Common myeloid progenitor, CD34-positive (primary cell): Measurements from ENCODE around the gene KMT2B.
A peak's percentile ranks its signal among the peaks of the same experiment; 100 is the strongest.

Experiments used
- CTCF ChIA-PET: fragments of 350-600 bp; sonication (Branson Sonifier 250); formaldehyde crosslinking; loops from one replicate; lab custom pipeline; 2021; ENCODE audit warnings: antibody characterized with exemption; lab: Charles Lee
- POLR2A ChIA-PET: fragments of 350-600 bp; sonication (Branson Sonifier 250); formaldehyde crosslinking; loops from one replicate; lab custom pipeline; 2021; ENCODE audit warnings: antibody characterized with exemption; lab: Charles Lee
- DNase-seq, 3 donors: peaks; one replicate each; pipeline versions ENCODE4 v3.0.0 to v3.0.0-alpha.2; 2013
- H3K27ac ChIP-seq, 2 experiments: 1 replicate in 1 of 2; 2 replicates in 1 of 2; pipeline ENCODE4 v1.7.0; 2013; ENCODE audit warnings: inconsistent platforms in 2 of 2, low read length in 2 of 2, mild to moderate bottlenecking in 2 of 2, low read depth in 1 of 2, moderate library complexity in 1 of 2; ENCODE audit not compliant: severe bottlenecking in 2 of 2, insufficient read depth in 1 of 2, poor library complexity in 1 of 2
- H3K27me3 ChIP-seq, 5 experiments: replicated peaks in 2 of 5; 1 replicate in 3 of 5; 2 replicates in 2 of 5; pipeline versions ENCODE4 v1.6.1 to v1.7.0; 2013; ENCODE audit warnings: low read length in 4 of 5, mild to moderate bottlenecking in 2 of 5, moderate library complexity in 2 of 5, inconsistent platforms in 1 of 5; ENCODE audit not compliant: insufficient read depth in 5 of 5, control insufficient read depth in 4 of 5
- H3K36me3 ChIP-seq, 4 experiments: 1 replicate in 2 of 4; 2 replicates in 2 of 4; pipeline versions ENCODE4 v1.6.1 to v1.7.0; 2013; ENCODE audit warnings: low read length in 3 of 4, control low read depth in 1 of 4, mild to moderate bottlenecking in 1 of 4; ENCODE audit not compliant: control insufficient read depth in 4 of 4, insufficient read depth in 4 of 4
- H3K4me1 ChIP-seq, 4 experiments: 1 replicate in 3 of 4; 2 replicates in 1 of 4; pipeline versions ENCODE4 v1.6.1 to v1.7.1; 2013; ENCODE audit warnings: low read length in 3 of 4, mild to moderate bottlenecking in 3 of 4, control low read depth in 1 of 4, inconsistent platforms in 1 of 4, moderate library complexity in 1 of 4; ENCODE audit not compliant: control insufficient read depth in 4 of 4, insufficient read depth in 4 of 4; ENCODE audit errors: control extremely low read depth in 1 of 4
- H3K4me3 ChIP-seq, 7 experiments: 1 replicate in 4 of 7; 2 replicates in 3 of 7; pipeline versions ENCODE4 v1.5.1 to v1.7.0; 2013; ENCODE audit warnings: mild to moderate bottlenecking in 7 of 7, low read length in 6 of 7, moderate library complexity in 6 of 7, inconsistent platforms in 2 of 7, low read depth in 2 of 7, control low read depth in 1 of 7; ENCODE audit not compliant: insufficient read depth in 4 of 7, control insufficient read depth in 1 of 7; ENCODE audit errors: extremely low read depth in 1 of 7
- H3K9me3 ChIP-seq, 5 experiments: 1 replicate in 4 of 5; 2 replicates in 1 of 5; pipeline versions ENCODE4 v1.6.1 to v1.7.1; 2013; ENCODE audit warnings: low read length in 4 of 5, mild to moderate bottlenecking in 2 of 5, inconsistent platforms in 1 of 5, low read depth in 1 of 5, moderate library complexity in 1 of 5; ENCODE audit not compliant: control insufficient read depth in 4 of 5, insufficient read depth in 2 of 5; ENCODE audit errors: control extremely low read depth in 1 of 5
- WGBS: methylation state at CpG from one replicate; pipeline ENCODE4 v1.1.5; 2013; ENCODE audit not compliant: insufficient coverage; 5-methylcytosine and 5-hydroxymethylcytosine counted together

KMT2B gene

DNA sequence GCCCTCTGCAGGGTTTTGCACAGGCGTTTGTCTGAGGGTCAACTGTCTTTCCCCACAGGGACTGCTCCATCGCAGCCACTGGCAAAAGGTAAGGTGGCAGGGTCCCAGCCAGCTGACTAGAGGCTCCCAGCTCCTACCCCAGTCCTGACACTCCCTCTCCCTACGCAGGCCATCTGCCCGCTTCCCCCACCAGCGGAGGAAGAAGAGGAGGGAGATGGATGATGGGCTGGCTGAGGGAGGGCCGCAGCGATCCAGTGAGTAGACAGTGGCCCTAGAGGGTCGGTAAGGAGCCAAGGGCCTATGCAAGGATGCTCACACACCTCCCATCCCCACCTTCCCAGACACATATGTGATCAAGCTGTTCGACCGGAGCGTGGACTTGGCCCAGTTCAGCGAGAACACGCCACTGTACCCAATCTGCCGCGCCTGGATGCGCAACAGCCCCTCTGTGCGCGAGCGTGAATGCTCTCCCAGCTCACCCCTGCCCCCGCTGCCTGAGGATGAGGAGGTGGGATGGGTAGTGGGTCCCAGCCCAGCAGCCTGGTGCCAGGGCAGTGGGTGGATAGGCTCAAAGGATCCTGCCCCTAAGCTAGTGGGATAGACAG is 35.0 kb downstream of the KMT2B start:
- H3K4me3 ChIP-seq: no peak overlapping the region
- WGBS: 95% methylated on average over 10 of the region's 20 CpGs
- CTCF ChIA-PET: interaction anchor here (0.6 kb wide), 1 partner anchor 9 kb away, joined by 4 read pairs; no protein-coding TSS in a partner anchor
- H3K9me3 ChIP-seq: no peaks in the 10 kb centered on the region
- peaks cover 7 to 40% (median 29%) of the 10 kb centered on the region in 4 experiments for H3K4me1 ChIP-seq
- H3K27ac ChIP-seq: no peak overlapping the region
- peaks cover 0 to 37% (median 0%) of the 10 kb centered on the region in 5 experiments for H3K27me3 ChIP-seq
- H3K36me3 ChIP-seq: peaks cover 0 to 28% (median 21%) of the 10 kb centered on the region in 4 experiments
- no peak for DNase-seq
- POLR2A ChIA-PET: no interaction called here

DNA sequence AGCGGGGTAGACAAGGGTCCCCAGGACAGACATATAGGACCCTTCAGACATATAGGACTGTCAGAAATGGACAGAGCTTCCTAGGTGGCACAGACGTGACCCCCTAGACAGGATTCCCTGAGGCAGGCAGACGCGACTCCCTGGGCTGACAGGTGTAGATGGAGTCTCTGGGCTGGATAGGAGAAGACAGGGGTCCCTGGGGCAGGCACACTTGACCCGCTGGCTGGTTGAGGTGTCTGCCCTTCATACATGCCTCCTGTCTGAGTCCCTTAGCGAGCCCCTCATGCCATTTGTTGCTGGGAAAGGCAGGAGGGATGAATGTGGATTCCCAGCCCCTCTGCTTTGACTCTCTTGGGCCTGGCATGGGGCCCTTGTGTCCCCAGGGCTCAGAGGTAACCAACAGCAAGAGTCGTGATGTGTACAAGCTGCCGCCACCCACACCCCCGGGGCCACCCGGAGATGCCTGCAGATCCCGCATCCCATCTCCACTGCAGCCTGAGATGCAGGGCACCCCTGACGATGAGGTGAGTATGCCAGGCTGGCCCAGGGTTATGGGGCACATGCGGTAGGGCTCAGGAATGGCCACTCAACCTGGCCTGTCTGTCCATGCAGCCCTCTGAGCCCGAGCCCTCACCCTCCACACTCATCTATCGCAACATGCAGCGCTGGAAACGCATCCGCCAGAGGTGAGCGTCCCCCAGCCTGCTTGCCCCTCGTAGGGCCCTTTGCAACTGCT is 36.0 kb downstream of the KMT2B start:
- CTCF ChIA-PET: no interaction called here
- POLR2A ChIA-PET: no interaction called here
- Histone ChIP-seq H3K9me3 (no peaks in the 10 kb centered on the region), H3K4me3 (no peak overlapping the region), H3K27me3 (peaks cover 0 to 37% (median 0%) of the 10 kb centered on the region in 5 experiments), H3K36me3 (peaks cover 0 to 28% (median 21%) of the 10 kb centered on the region in 4 experiments), H3K4me1 (peaks cover 6 to 36% (median 28%) of the 10 kb centered on the region in 4 experiments), H3K27ac (no peak overlapping the region)
- WGBS: 97% methylated on average over 19 of the region's 20 CpGs
- no peak for DNase-seq

DNA sequence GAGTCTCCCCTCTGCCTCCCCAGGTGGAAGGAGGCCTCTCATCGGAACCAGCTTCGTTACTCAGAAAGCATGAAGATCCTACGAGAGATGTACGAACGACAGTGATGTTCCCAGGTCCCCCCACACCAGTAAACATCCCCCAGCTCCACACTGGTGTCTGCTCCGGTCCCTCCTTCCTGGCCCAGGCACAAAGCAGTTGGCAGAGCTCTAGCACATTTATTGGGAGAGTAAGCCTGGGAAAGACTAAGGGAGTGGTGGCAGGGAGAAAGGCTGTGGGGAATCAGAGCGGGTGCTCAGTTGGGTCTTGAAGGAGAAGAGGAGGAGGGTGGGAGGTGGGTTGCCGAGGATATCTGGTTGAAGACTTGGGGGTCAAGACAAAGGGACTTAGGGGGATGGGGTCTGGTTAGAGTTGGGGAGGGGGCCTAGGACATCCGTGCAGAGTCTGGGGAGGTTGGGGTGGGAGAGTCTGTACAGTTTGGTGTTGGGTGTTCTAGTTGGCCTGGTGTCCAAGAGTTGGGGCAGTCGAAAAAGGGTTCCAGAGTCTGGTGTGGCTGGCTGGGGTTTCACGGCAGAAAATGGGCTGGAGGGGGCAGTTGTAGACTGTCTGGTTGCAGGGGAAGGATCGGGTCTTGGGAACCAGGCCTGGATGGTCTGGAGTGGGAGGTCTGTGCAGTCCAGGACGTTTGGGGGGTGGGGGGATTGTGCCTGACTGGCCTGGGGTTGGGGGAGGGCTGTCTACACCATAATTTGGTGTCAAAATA is 36.7 kb downstream of the KMT2B start:
- peaks cover 0 to 28% (median 21%) of the 10 kb centered on the region in 4 experiments for H3K36me3 ChIP-seq
- WGBS: 97% methylated on average over 9 of the region's 13 CpGs
- no peak for DNase-seq
- peaks cover 0 to 37% (median 0%) of the 10 kb centered on the region in 5 experiments for H3K27me3 ChIP-seq
- no peak overlapping the region for H3K27ac ChIP-seq
- ChIA-PET CTCF (no interaction called here), POLR2A (no interaction called here)
- H3K4me3 ChIP-seq: no peak overlapping the region
- no peaks in the 10 kb centered on the region for H3K9me3 ChIP-seq
- peaks cover 2 to 35% (median 27%) of the 10 kb centered on the region in 4 experiments for H3K4me1 ChIP-seq

DNA sequence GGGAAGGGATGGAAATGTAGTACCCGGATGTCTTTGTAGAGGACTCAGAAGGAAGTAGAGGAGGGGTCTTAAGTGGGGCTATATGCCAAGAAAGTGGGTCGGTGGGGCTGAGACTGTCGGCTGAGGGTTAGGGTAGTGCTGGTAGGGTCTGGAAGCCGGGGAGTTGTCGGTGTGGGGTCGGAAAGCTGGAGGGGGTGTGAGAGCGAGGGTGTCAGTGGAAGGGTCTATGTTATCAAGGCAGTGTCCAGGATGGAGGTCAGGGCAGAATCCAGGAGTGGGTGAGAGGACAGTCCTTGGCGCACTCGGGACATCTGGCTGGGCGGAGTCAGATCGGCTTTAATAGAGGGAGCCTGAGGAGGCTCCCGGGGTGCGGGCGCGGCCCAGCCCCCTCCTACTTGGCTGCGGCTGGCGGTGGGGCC is 37.3 kb downstream of the KMT2B start:
- POLR2A ChIA-PET: interaction anchor here (0.5 kb wide), 1 partner anchor 76 kb away, joined by 3 read pairs; no protein-coding TSS in a partner anchor
- H3K4me3 ChIP-seq: peak overlapping the region in 3 of 7 experiments; percentile 8 to 43 (median 10)

DNA sequence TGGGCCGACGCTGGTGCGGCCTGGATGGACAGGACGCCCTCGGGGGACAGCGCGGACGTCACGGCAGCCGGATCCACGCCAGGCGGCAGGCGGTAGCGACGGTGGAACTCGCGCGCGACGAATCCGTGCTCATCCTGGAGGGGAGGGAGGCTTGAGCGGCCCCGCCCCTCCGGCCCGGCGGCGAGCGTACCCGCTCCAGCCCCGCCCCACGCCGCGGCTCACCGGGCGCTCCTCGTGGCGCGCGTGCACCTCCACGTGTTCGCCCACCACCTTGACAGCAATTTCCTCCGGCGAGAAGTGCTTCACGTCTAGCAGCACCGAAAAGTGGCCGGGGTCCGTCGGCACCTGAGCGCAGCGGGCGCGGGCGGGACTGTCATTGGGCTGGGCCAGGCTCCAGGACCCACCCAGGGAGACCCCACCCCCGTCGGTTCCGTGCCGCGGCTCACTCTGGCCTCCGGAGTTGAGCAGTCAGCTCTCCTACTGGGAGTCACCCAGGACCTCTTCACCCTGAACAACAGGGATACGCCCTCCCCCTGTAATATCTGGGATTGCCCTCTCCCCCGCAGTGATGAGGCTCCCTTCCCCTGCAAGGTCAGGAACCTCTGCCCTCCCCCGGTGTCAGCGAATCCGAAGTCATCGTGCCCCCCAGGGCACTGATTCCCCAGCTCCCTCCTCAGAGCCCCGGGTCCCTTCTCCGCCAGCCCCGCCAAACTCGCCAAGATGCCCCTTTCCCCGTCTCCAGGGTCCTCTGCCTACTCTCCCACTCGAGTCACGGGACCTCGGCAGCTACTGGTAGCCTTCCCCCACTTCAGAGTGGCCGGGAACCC is 38.0 kb downstream of the KMT2B start:
- POLR2A ChIA-PET: interaction anchor here (0.5 kb wide), 1 partner anchor 77 kb away, joined by 3 read pairs; no protein-coding TSS in a partner anchor
- WGBS: 29% methylated on average over 73 of the region's 74 CpGs
- Histone ChIP-seq H3K36me3 (peaks cover 0 to 30% (median 22%) of the 10 kb centered on the region in 4 experiments), H3K4me3 (peak overlapping the region in 3 of 7 experiments; percentile 43 to 100 (median 99)), H3K9me3 (peaks cover 0 to under 1% (median 0%) of the 10 kb centered on the region in 5 experiments), H3K27me3 (peaks cover 0 to 37% (median 0%) of the 10 kb centered on the region in 5 experiments), H3K27ac (no peak overlapping the region), H3K4me1 (peaks cover 2 to 35% (median 27%) of the 10 kb centered on the region in 4 experiments)
- CTCF ChIA-PET: interaction anchor here (1.7 kb wide), 1 partner anchor 12 kb away, joined by 4 read pairs; no protein-coding TSS in a partner anchor
- DNase-seq: peak in 2 of 3 donors; percentile 46 to 56

More for the DNA sequence above, 37.3 kb downstream of the KMT2B start:
- peaks cover 2 to 35% (median 27%) of the 10 kb centered on the region in 4 experiments for H3K4me1 ChIP-seq
- H3K27me3 ChIP-seq: peaks cover 0 to 37% (median 0%) of the 10 kb centered on the region in 5 experiments
- peaks cover 0 to 28% (median 21%) of the 10 kb centered on the region in 4 experiments for H3K36me3 ChIP-seq
- CTCF ChIA-PET: interaction anchor here (1.7 kb wide), 1 partner anchor 11 kb away, joined by 4 read pairs; no protein-coding TSS in a partner anchor
- no peaks in the 10 kb centered on the region for H3K9me3 ChIP-seq
- no peak for DNase-seq
- WGBS: 67% methylated on average over 17 of the region's 17 CpGs
- no peak overlapping the region for H3K27ac ChIP-seq
